Measurements from ENCODE around the gene AMIGO3.

GRCh38 chr3:49713336-49714105 is 6.0 kb downstream of the AMIGO3 start:
- no peak for TF ChIP-seq CTCF (IDR thresholded peaks at IDR 0.05; ENCODE audit: insufficient read depth, low read length)
- no peak for TF ChIP-seq POLR2AphosphoS5 (IDR thresholded peaks at IDR 0.05; ENCODE audit: low read depth)
- TF ChIP-seq REST (IDR thresholded peaks at IDR 0.05; ENCODE audit: insufficient replicate concordance, low read depth), result no peak
- no peak for TF ChIP-seq SPI1 (IDR thresholded peaks at IDR 0.05; ENCODE audit: borderline replicate concordance, low read depth)
- TF ChIP-seq GABPA (IDR thresholded peaks at IDR 0.05; ENCODE audit: low read depth), result no peak

Measured in HL-60 (cell line).